Esophagus squamous epithelium (tissue), 5 donors: ENCODE results near the gene ATP10D. TPM values are rescaled to one million over a fixed set of nuclear protein-coding genes. Genes with fewer than 3 reads are reported as not detected.
A peak's percentile ranks its signal among the peaks of the same experiment; 100 is the strongest.

Experiments used
- DNase-seq: peaks from one replicate; lab custom pipeline; 2025; lab: John Stamatoyannopoulos, UW
- H3K27ac ChIP-seq, 4 donors: fragments of 200-600 bp; sonication (generic); one replicate each; pipeline ENCODE4 v1.5.1; 2016 to 2019; ENCODE audit warnings: mild to moderate bottlenecking in 1 of 4
- H3K27me3 ChIP-seq, 4 donors: fragments of 200-600 bp; sonication (generic); 1 replicate in 3 of 4; 2 replicates in 1 of 4; pipeline versions ENCODE4 v1.5.1 to v1.6.0; 2017 to 2021; ENCODE audit warnings: antibody characterized with exemption in 1 of 4
- H3K36me3 ChIP-seq, 3 donors: fragments of 200-600 bp; sonication (generic); one replicate each; pipeline ENCODE4 v1.5.1; 2016 to 2019
- H3K4me1 ChIP-seq, 3 donors: fragments of 200-600 bp; sonication (generic); one replicate each; pipeline ENCODE4 v1.5.1; 2017 to 2019
- H3K4me3 ChIP-seq, 4 donors: fragments of 200-600 bp; sonication (generic); 1 replicate in 3 of 4; 2 replicates in 1 of 4; pipeline ENCODE4 v1.5.1; 2016 to 2019; ENCODE audit warnings: mild to moderate bottlenecking in 2 of 4, moderate library complexity in 1 of 4
- H3K9me3 ChIP-seq, 3 donors: fragments of 200-600 bp; sonication (generic); one replicate each; pipeline ENCODE4 v1.5.1; 2016 to 2019
- POLR2A ChIP-seq, 4 donors: fragments of 450-650 bp; IDR thresholded peaks; one replicate each; pipeline ENCODE4 v1.6.1; 2017; ENCODE audit warnings: antibody characterized with exemption in 4 of 4, mild to moderate bottlenecking in 4 of 4, moderate library complexity in 3 of 4
- WGBS, 2 donors: methylation state at CpG; one replicate each; pipeline ENCODE4 v1.1.5; 2018; 5-methylcytosine and 5-hydroxymethylcytosine counted together
- intact Hi-C: fragments of 100-400 bp; cut with DNase I; formaldehyde crosslinking; loops from one replicate; pipeline ENCODE4 v1.15.0; 2022
- total RNA-seq, 4 donors: library from RNA; depleted of rRNA; stranded (reverse); fragments of >200 nt; gene quantifications; one replicate each; pipeline ENCODE4 v1.1.0, GENCODE V29; 2016
- TF ChIP-seq, protein P1 (sequence below), 6 experiments: fragments of 450-650 bp in 4 of 6; fragments of 200-600 bp in 2 of 6; sonication (generic) in 2 of 6; IDR thresholded peaks; one replicate each; pipeline ENCODE4 v1.5.1; 2016 to 2019; ENCODE audit warnings: antibody characterized with exemption in 6 of 6, mild to moderate bottlenecking in 4 of 6, moderate library complexity in 4 of 6
- donor health status: DM: yes; HTN: yes; CAD: no.

Gene ATP10D
- total RNA-seq, 4 donors from 2014 or later, result 18.6 to 31.5 (median 27.8) TPM

DNA sequence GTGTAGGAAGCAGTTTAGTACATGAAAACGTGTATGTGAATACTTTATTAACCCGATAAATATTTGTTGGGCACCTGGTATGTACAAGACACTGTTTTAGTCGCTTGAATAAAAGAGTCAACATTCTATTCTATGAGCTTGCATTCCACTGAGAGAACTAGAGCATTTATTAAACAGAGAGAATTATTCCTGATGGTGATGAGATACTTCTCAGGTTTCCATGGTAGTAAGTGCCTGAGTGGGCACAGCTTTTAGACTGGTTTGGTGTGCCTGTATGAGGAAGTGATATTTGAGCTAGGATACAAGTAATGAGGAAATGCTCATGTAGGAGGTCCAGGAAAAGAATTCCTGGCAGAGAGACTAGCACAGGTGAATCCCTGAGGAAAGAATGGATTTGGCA, 94.2 kb downstream of the ATP10D start:
- TF ChIP-seq, protein P1, sequence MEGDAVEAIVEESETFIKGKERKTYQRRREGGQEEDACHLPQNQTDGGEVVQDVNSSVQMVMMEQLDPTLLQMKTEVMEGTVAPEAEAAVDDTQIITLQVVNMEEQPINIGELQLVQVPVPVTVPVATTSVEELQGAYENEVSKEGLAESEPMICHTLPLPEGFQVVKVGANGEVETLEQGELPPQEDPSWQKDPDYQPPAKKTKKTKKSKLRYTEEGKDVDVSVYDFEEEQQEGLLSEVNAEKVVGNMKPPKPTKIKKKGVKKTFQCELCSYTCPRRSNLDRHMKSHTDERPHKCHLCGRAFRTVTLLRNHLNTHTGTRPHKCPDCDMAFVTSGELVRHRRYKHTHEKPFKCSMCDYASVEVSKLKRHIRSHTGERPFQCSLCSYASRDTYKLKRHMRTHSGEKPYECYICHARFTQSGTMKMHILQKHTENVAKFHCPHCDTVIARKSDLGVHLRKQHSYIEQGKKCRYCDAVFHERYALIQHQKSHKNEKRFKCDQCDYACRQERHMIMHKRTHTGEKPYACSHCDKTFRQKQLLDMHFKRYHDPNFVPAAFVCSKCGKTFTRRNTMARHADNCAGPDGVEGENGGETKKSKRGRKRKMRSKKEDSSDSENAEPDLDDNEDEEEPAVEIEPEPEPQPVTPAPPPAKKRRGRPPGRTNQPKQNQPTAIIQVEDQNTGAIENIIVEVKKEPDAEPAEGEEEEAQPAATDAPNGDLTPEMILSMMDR (IDR thresholded peaks at IDR 0.05), result no peak
- TF ChIP-seq POLR2A (IDR thresholded peaks at IDR 0.05), result no peak
- Histone ChIP-seq H3K27ac (peak overlapping the region in 3 of 4 donors; percentile 31 to 78 (median 71)), H3K9me3 (no peaks in the 10 kb centered on the region), H3K27me3 (no peaks in the 10 kb centered on the region), H3K4me3 (no peak overlapping the region), H3K36me3 (peaks cover 0 to 99% (median 19%) of the 10 kb centered on the region in 3 donors), H3K4me1 (no peaks in the 10 kb centered on the region)
- WGBS, 2 donors, result 53 to 70% methylated on average over 3 of the region's 3 CpGs
- intact Hi-C loops, result no loop called here
- no peak for DNase-seq

DNA sequence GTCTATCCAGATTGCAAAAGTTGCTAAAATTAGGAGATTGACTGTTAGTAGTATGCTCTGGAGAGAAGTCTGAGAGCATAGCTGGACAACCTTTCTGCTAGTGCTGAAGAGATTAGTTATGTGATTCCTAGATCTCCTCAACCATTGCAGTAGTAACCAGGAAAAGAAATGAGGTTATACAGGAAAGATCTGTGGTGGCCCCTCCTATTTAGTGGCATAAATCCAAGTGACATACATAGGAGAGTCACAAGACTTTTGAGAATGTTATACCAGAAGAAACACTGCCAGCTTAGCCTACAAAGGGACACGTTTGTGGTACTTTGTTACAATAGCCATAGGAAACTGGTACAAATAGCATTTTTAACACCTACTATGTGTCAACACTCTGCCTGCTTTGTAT, 105.2 kb downstream of the ATP10D start:
- intact Hi-C loops, result no loop called here
- no peak for DNase-seq
- TF ChIP-seq POLR2A (IDR thresholded peaks at IDR 0.05), result no peak
- TF ChIP-seq, protein P1 (IDR thresholded peaks at IDR 0.05), result no peak
- Histone ChIP-seq H3K27ac (no peak overlapping the region), H3K27me3 (no peaks in the 10 kb centered on the region), H3K9me3 (peaks cover 0 to 12% (median 8%) of the 10 kb centered on the region in 3 donors), H3K36me3 (peaks cover 0 to 93% (median 34%) of the 10 kb centered on the region in 3 donors), H3K4me1 (no peaks in the 10 kb centered on the region), H3K4me3 (no peak overlapping the region)
- 83 to 89% methylated on average over 1 of the region's 1 CpG for WGBS, 2 donors

DNA sequence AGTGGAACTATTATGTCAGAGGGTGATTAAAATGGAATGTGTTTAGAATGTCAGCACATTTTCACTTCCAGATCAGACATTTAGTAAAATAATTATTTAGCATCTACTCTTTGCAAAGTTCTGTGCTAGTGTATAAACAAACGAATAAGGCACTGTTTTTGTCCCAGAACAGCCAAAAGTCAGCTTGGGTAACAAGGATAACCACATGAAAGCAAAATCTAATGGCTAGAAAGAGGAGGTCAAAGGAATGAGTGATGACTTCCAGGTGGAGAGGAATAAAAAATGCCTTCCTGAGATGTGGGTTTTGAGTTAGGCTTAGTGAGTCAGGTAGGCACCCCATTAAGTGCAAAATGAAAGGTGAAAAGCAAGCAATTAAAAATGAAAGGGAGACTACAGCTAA, 112.6 kb downstream of the ATP10D start:
- Histone ChIP-seq H3K4me3 (no peak overlapping the region), H3K9me3 (no peaks in the 10 kb centered on the region), H3K27me3 (no peaks in the 10 kb centered on the region), H3K27ac (no peak overlapping the region), H3K36me3 (peaks cover 0 to 30% (median 0%) of the 10 kb centered on the region in 3 donors), H3K4me1 (no peaks in the 10 kb centered on the region)
- TF ChIP-seq, protein P1 (IDR thresholded peaks at IDR 0.05), result no peak
- TF ChIP-seq POLR2A (IDR thresholded peaks at IDR 0.05), result no peak
- WGBS, 2 donors, result 57% methylated on average over 1 of the region's 1 CpG
- intact Hi-C loops, result no loop called here
- no peak for DNase-seq

DNA sequence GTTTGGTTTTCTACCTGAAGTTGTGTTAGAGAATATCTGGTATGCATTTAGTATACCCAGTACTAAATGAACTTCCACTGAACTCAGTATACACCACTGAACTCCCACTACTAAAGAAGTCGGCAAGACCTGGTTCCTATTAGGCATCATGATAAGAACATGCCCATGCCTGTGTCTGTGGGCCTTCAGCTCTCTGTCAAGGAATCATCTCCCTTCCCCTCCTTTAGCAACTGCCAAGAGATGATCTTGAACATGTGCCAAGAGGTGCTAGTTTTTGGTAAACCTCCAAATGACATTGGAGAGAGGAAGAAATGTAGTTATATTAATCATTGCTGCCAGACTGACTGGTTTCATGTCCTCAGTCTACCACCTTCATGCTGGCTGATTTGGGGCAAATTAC, 113.2 kb downstream of the ATP10D start:
- Histone ChIP-seq H3K4me3 (no peak overlapping the region), H3K4me1 (no peaks in the 10 kb centered on the region), H3K9me3 (no peaks in the 10 kb centered on the region), H3K36me3 (peaks cover 0 to 31% (median 0%) of the 10 kb centered on the region in 3 donors), H3K27ac (no peak overlapping the region), H3K27me3 (no peaks in the 10 kb centered on the region)
- 25 to 60% methylated on average over 1 of the region's 1 CpG for WGBS, 2 donors
- no peak for DNase-seq
- TF ChIP-seq, protein P1 (IDR thresholded peaks at IDR 0.05), result no peak
- TF ChIP-seq POLR2A (IDR thresholded peaks at IDR 0.05), result no peak
- intact Hi-C loops, result no loop called here

DNA sequence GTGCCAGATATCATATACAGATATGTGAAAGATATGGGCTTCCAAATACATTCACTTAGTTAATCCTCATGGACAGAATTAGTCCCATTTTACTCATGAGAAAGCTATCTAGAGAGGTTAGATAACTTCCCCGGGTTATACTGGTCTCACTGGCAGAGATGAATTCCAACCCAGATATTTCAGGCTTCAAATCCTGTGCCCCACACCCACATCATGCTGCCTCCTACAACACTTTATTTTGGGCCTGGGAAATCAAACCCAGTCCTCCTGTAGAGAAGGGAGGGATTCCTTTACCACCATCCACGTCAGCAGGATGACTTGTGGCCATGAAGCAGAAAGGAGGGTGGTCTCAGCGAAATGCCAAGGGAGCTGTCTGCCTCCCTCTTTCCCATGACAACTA, 113.8 kb downstream of the ATP10D start:
- Histone ChIP-seq H3K36me3 (peaks cover 0 to 28% (median 0%) of the 10 kb centered on the region in 3 donors), H3K9me3 (no peaks in the 10 kb centered on the region), H3K27ac (no peak overlapping the region), H3K4me3 (no peak overlapping the region), H3K4me1 (no peaks in the 10 kb centered on the region), H3K27me3 (no peaks in the 10 kb centered on the region)
- intact Hi-C loops, result no loop called here
- no peak for DNase-seq
- 82 to 90% methylated on average over 3 of the region's 3 CpGs for WGBS, 2 donors
- no peak for TF ChIP-seq POLR2A (IDR thresholded peaks at IDR 0.05)
- TF ChIP-seq, protein P1 (IDR thresholded peaks at IDR 0.05), result no peak
